ENCODE data around the gene NQO1.

NQO1 gene

DNA sequence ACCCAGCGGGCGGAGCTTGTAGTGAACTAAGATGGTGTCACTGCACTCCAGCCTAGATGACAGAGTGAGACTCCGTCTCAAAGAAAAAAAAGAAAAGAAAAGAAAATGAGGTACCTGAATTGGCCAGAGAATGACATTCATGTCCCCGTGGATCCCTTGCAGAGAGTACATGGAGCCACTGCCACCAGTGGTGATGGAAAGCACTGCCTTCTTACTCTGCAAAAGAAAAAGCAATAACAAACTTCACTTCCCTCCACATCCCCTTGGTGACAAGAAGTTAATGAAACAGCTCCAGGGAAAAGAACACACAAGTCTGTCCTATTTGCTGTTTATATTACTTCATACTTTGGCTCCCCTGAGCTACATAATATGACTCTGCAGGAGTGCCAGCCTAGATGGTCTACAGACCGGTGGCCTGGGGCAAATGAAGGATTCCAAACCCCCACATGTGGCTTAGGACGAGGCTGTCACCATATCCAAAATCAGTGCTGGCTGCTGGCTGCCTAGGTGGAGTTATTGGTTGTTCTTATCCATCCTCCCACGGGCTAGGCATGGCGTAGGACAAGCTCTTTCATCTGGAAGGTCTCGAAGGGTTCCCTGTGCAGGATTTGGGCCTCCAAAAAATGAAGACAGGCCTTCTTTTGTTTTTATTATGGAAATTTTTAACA, 13.3 kb downstream of the NQO1 start:
- H3K27ac ChIP-seq: no peak overlapping the region
- H3K4me3 ChIP-seq: no peak overlapping the region
- H3K9ac ChIP-seq (ENCODE audit: insufficient read length): no peak overlapping the region
- DNase-seq (ENCODE audit: low read depth, low spot score): no peak
- TF ChIP-seq EZH2 (IDR thresholded peaks at IDR 0.05) (no peak), POLR2AphosphoS5 (IDR thresholded peaks at IDR 0.05; ENCODE audit: borderline replicate concordance, low read depth, low read length) (no peak), FOXP2 (optimal IDR thresholded peaks at IDR 0.05; ENCODE audit: control extremely low read depth, extremely low read length, insufficient read depth) (no peak)
- no peaks in the 10 kb centered on the region for H3K9me3 ChIP-seq (ENCODE audit: low read depth, low read length)
- H3K36me3 ChIP-seq (ENCODE audit: insufficient read depth, low read length): peaks cover 4% of the 10 kb centered on the region; the same call in 1 of the 2 replicates

DNA sequence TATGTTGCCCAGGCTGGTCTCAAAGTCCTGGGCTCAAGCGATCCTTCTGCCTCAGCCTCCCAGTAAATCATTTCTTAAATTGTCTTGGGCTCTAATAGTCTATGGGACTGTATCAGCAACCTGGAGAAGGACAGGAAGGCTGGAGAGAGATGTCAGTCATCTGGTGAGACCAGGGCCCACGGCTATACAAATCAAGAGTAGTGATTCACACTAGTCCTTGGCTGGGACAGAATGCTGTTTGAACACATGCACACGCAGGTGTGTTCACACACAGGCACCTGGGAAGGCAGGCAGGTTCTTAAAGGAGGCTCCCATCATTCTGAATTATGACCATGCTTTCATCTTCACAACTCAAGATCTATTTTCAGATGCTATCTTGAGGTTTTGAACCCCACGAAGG, 14.1 kb downstream of the NQO1 start:
- H3K9ac ChIP-seq (ENCODE audit: insufficient read length): no peak overlapping the region
- no peaks in the 10 kb centered on the region for H3K9me3 ChIP-seq (ENCODE audit: low read depth, low read length)
- H3K36me3 ChIP-seq (ENCODE audit: insufficient read depth, low read length): peaks cover 4% of the 10 kb centered on the region; the same call in 1 of the 2 replicates
- H3K27ac ChIP-seq: no peak overlapping the region
- TF ChIP-seq POLR2AphosphoS5 (IDR thresholded peaks at IDR 0.05; ENCODE audit: borderline replicate concordance, low read depth, low read length) (no peak), FOXP2 (optimal IDR thresholded peaks at IDR 0.05; ENCODE audit: control extremely low read depth, extremely low read length, insufficient read depth) (no peak), EZH2 (IDR thresholded peaks at IDR 0.05) (no peak)
- no peak overlapping the region for H3K4me3 ChIP-seq
- no peak for DNase-seq (ENCODE audit: low read depth, low spot score)

DNA sequence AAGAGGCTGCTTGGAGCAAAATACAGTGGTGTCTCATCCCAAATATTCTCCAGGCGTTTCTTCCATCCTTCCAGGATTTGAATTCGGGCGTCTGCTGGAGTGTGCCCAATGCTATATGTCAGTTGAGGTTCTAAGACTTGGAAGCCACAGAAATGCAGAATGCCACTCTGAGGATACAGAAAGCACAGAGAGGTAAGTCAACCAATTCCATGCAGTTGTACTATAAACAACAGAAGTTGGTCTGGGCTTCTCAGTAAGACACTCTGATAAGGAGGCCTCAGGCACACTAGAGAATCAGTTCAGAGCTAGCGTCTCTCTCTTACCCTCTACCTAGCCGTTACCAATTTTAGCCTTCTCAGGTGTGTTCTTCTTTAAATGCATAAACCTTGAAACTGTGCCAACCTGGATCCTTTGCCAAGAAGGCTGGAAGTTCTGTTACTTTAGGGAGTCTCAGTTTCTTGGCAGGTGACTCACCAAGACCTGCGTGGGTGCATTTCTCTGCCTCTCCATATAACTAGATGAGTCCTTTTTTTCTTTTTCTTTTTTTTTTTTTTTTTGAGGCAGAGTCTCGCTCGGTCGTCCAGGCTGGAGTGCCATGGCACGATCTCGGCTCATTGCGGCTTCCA, 15.1 kb downstream of the NQO1 start:
- DNase-seq (ENCODE audit: low read depth, low spot score): no peak
- no peak overlapping the region for H3K4me3 ChIP-seq
- TF ChIP-seq POLR2AphosphoS5 (IDR thresholded peaks at IDR 0.05; ENCODE audit: borderline replicate concordance, low read depth, low read length): no peak
- no peak for TF ChIP-seq EZH2 (IDR thresholded peaks at IDR 0.05)
- TF ChIP-seq FOXP2 (optimal IDR thresholded peaks at IDR 0.05; ENCODE audit: control extremely low read depth, extremely low read length, insufficient read depth): no peak
- no peaks in the 10 kb centered on the region for H3K9me3 ChIP-seq (ENCODE audit: low read depth, low read length)
- no peak overlapping the region for H3K9ac ChIP-seq (ENCODE audit: insufficient read length)
- H3K27ac ChIP-seq: no peak overlapping the region
- H3K36me3 ChIP-seq (ENCODE audit: insufficient read depth, low read length): peaks cover 4% of the 10 kb centered on the region; the same call in 1 of the 2 replicates

DNA sequence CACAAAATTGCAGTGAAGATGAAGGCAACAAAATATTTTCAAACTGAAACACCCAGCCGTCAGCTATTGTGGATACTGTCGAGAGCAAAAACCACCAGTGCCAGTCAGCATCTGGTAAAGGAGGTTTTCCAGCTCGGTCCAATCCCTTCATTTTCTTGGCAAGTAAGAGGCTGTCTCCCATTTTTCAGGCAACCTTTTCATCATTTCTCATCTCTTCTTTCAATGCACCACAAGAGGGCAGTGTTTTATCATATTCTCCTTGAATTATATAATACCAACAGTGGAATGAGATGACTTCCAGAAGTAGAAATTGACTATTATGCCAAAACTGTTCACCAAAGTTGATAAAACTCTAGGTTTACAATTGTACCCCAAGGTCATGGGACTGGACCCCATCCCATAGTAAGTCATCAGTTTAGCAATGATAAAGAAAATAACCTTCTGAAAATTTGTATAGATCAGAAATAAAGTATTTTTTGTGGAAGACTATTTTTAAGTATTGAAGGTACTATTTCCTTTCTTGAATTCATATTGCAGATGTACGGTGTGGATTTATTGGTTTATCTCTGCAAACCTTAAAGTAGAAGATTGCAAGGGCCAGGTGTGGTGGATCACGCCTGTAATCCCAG, 16.8 kb downstream of the NQO1 start:
- Histone ChIP-seq H3K36me3 (ENCODE audit: insufficient read depth, low read length) (peaks cover 4% of the 10 kb centered on the region; the same call in 1 of the 2 replicates), H3K4me3 (no peak overlapping the region), H3K9ac (ENCODE audit: insufficient read length) (no peak overlapping the region), H3K27ac (no peak overlapping the region), H3K9me3 (ENCODE audit: low read depth, low read length) (no peaks in the 10 kb centered on the region)
- no peak for TF ChIP-seq EZH2 (IDR thresholded peaks at IDR 0.05)
- no peak for TF ChIP-seq POLR2AphosphoS5 (IDR thresholded peaks at IDR 0.05; ENCODE audit: borderline replicate concordance, low read depth, low read length)
- no peak for TF ChIP-seq FOXP2 (optimal IDR thresholded peaks at IDR 0.05; ENCODE audit: control extremely low read depth, extremely low read length, insufficient read depth)
- peak; percentile 28 for DNase-seq (ENCODE audit: low read depth, low spot score)

DNA sequence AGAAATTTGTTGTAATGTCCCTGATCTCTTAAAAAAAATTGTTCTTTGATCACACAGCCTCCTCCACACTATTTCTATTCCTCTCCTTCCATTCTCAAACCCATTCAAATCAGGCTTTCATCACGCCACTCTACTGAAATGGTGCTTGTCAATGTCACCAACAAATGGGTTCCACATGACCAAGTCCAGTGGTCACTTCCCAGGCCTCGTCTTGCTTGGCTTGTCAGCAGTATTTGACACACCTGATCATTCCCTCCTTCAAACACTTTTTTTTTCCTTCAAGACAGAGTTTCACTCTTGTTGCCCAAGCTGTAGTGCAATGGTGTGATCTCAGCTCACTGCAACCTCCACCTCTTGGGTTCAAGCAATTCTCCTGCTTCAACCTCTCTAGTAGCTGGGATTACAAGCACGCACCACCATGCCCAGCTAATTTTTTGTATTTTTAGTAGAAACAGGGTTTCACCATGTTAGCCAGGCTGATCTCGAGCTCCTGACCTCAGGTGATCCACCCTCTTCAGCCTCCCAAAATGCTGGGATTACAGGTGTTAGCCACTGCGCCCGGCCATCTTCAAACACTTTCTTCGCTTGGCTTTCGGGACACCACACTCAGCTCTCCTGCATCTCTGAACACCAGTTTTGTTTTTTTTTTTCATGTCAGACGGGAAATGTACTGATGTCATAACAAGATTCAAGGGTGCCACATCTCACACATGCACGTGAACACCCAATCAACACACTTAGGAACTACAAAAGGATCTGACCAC, 18.3 kb downstream of the NQO1 start:
- DNase-seq (ENCODE audit: low read depth, low spot score): no peak
- no peak for TF ChIP-seq EZH2 (IDR thresholded peaks at IDR 0.05)
- no peak for TF ChIP-seq POLR2AphosphoS5 (IDR thresholded peaks at IDR 0.05; ENCODE audit: borderline replicate concordance, low read depth, low read length)
- TF ChIP-seq FOXP2 (optimal IDR thresholded peaks at IDR 0.05; ENCODE audit: control extremely low read depth, extremely low read length, insufficient read depth): no peak
- H3K36me3 ChIP-seq (ENCODE audit: insufficient read depth, low read length): peaks cover 4% of the 10 kb centered on the region; the same call in 1 of the 2 replicates

DNA sequence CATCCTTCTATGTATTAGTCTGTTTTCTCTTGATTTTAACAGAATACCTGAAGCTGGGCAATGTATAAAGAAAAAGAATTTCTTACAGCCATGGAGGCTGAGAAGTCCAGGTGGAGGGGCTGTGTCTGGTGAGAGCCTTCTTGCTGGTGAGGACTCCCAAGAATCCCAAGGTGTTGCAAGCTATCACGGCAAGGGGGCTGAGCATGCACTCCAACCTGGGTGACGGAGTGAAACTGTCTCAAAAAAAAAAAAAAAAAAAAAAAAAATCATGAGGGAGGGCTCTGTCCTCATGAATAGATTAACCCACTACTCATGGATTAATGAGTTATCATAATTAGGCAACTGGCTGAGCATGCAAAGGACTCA, 19.4 kb downstream of the NQO1 start:
- no peak overlapping the region for H3K27ac ChIP-seq
- H3K4me3 ChIP-seq: no peak overlapping the region
- peaks cover 4% of the 10 kb centered on the region; the same call in 1 of the 2 replicates for H3K36me3 ChIP-seq (ENCODE audit: insufficient read depth, low read length)
- no peak for DNase-seq (ENCODE audit: low read depth, low spot score)
- no peaks in the 10 kb centered on the region for H3K9me3 ChIP-seq (ENCODE audit: low read depth, low read length)
- TF ChIP-seq EZH2 (IDR thresholded peaks at IDR 0.05) (no peak), FOXP2 (optimal IDR thresholded peaks at IDR 0.05; ENCODE audit: control extremely low read depth, extremely low read length, insufficient read depth) (no peak), POLR2AphosphoS5 (IDR thresholded peaks at IDR 0.05; ENCODE audit: borderline replicate concordance, low read depth, low read length) (no peak)
- H3K9ac ChIP-seq (ENCODE audit: insufficient read length): no peak overlapping the region

More for the DNA sequence above, 18.3 kb downstream of the NQO1 start:
- H3K9me3 ChIP-seq (ENCODE audit: low read depth, low read length): no peaks in the 10 kb centered on the region
- H3K9ac ChIP-seq (ENCODE audit: insufficient read length): no peak overlapping the region
- H3K27ac ChIP-seq: no peak overlapping the region
- H3K4me3 ChIP-seq: no peak overlapping the region

DNA sequence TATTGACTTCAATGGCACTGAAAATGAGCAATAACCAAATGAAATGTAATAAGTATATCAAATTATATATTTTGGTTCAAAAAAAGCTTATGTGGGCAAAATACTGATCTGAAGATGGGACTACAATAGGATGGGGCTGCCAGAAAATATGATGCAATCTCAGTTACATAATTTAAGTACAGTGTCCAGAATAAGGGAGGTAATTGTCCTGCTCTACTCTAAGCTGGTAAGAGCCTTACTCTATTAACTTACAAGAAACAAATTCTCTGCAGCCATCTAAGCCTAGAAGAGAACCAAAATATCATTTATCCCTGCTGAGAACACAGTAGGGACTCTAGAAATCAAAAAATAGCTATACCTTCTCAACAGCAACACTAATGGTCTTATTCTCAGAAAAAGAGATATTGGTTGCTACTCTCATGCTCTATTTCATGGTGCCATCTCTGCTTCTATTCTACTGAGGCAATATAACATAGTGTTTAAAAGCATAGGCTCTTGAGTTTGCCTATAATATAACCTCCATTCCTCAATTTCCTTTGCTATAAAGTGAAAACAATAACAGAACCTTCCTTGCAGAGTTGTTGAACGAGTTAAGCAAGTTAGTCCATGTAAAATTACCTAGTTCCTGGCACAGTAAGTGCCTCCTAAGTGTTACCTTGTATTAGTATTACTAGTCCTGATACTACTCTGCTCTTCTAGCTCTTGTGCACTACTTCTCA, 19.9 kb downstream of the NQO1 start:
- TF ChIP-seq EZH2 (IDR thresholded peaks at IDR 0.05) (no peak), FOXP2 (optimal IDR thresholded peaks at IDR 0.05; ENCODE audit: control extremely low read depth, extremely low read length, insufficient read depth) (no peak), POLR2AphosphoS5 (IDR thresholded peaks at IDR 0.05; ENCODE audit: borderline replicate concordance, low read depth, low read length) (no peak)
- Histone ChIP-seq H3K4me3 (no peak overlapping the region), H3K27ac (peak overlapping the region; percentile 19; the same call in 1 of the 2 replicates), H3K9me3 (ENCODE audit: low read depth, low read length) (no peaks in the 10 kb centered on the region), H3K9ac (ENCODE audit: insufficient read length) (no peak overlapping the region), H3K36me3 (ENCODE audit: insufficient read depth, low read length) (peaks cover 4% of the 10 kb centered on the region; the same call in 1 of the 2 replicates)
- no peak for DNase-seq (ENCODE audit: low read depth, low spot score)
